AG09309 (cell line): ENCODE measurements around the gene RILPL1.
"Not testable (repeated sequence)": the region's sequence is repeated elsewhere in the genome, so short reads cannot be mapped to it uniquely, and the experiment has no call there.

Source experiments
- DNase-seq: peaks from one replicate; pipeline ENCODE4 v3.0.0-alpha.2; 2010; ENCODE audit warnings: low read depth
- H3K4me3 ChIP-seq: 2 replicates; pipeline ENCODE4 v1.5.1; 2011; ENCODE audit warnings: mild to moderate bottlenecking, low read depth, low read length, moderate library complexity; ENCODE audit not compliant: control insufficient read depth
- CTCF ChIP-seq: IDR thresholded peaks from 2 replicates; pipeline ENCODE4 v1.5.1; 2011; ENCODE audit warnings: mild to moderate bottlenecking, low read depth, low read length, inconsistent platforms; ENCODE audit not compliant: insufficient read depth, control insufficient read depth; ENCODE audit errors: missing control alignments

The RILPL1 gene

GRCh38 chr12:123543541-123543940, 10.0 kb upstream of the RILPL1 start:
- TF ChIP-seq CTCF, result no peak
- no peak for DNase-seq

GRCh38 chr12:123540899-123541662, 7.6 kb upstream of the RILPL1 start:
- no peak for TF ChIP-seq CTCF
- no peak for DNase-seq
- no peak overlapping the region for H3K4me3 ChIP-seq

More at GRCh38 chr12:123543541-123543940, 10.0 kb upstream of the RILPL1 start:
- H3K4me3 ChIP-seq, result no peak overlapping the region

- not testable (repeated sequence) for H3K4me3 ChIP-seq, DNase-seq
Measured at GRCh38 chr12:123535952-123536351, 2.4 kb upstream of the RILPL1 start.

- peak overlapping the region; percentile 76 for H3K4me3 ChIP-seq
- TF ChIP-seq CTCF, result no peak
- DNase-seq, result no peak
Measured at GRCh38 chr12:123532808-123533649, 490 bp downstream of the RILPL1 start.

- H3K4me3 ChIP-seq, result peak overlapping the region; percentile 76
- TF ChIP-seq CTCF, result no peak
- no peak for DNase-seq
Measured at GRCh38 chr12:123532019-123532418, 1.5 kb downstream of the RILPL1 start.

- no peak overlapping the region for H3K4me3 ChIP-seq
- DNase-seq, result no peak
- TF ChIP-seq CTCF, result no peak
Measured at GRCh38 chr12:123531091-123531490, 2.4 kb downstream of the RILPL1 start.

GRCh38 chr12:123530668-123531067, 2.9 kb downstream of the RILPL1 start:
- no peak for DNase-seq
- no peak for TF ChIP-seq CTCF
- no peak overlapping the region for H3K4me3 ChIP-seq
